Fibroblast of lung (primary cell): ENCODE results near the gene KL. TPM values are rescaled to one million over a fixed set of nuclear protein-coding genes. Genes with fewer than 3 reads are reported as not detected.

Source experiments
- DNase-seq, 2 donors: peaks; one replicate each; pipeline versions ENCODE4 v3.0.0 to v3.0.0-alpha.2; 2010; ENCODE audit warnings: low read depth in 2 of 2
- H2AFZ ChIP-seq: 2 replicates; pipeline ENCODE4 v1.5.1; 2012; ENCODE audit warnings: low read length, control low read depth, inconsistent platforms
- H3K27ac ChIP-seq: 2 replicates; pipeline ENCODE4 v1.5.1; 2011; ENCODE audit warnings: low read length, control low read depth; ENCODE audit not compliant: insufficient read depth
- H3K27me3 ChIP-seq: 2 replicates; pipeline ENCODE4 v1.5.1; 2011; ENCODE audit warnings: mild to moderate bottlenecking, low read length; ENCODE audit not compliant: control insufficient read depth, insufficient read depth
- H3K36me3 ChIP-seq: 2 replicates; pipeline ENCODE4 v1.5.1; 2011; ENCODE audit warnings: low read length; ENCODE audit not compliant: control insufficient read depth, insufficient read depth
- H3K4me1 ChIP-seq: 2 replicates; pipeline ENCODE4 v1.5.1; 2011; ENCODE audit warnings: low read length; ENCODE audit not compliant: control insufficient read depth, insufficient read depth; ENCODE audit errors: extremely low read depth
- H3K4me2 ChIP-seq: 2 replicates; pipeline ENCODE4 v1.5.1; 2011; ENCODE audit warnings: low read length, control low read depth; ENCODE audit not compliant: insufficient read depth; ENCODE audit errors: extremely low read depth
- H3K4me3 ChIP-seq, 4 experiments: fragments of 200-600 bp in 1 of 4; sonication (generic) in 1 of 4; replicated peaks in 1 of 4; 2 replicates each; pipeline ENCODE4 v1.5.1; 2011 to 2016; ENCODE audit warnings: low read length in 4 of 4, low read depth in 3 of 4, mild to moderate bottlenecking in 3 of 4, control low read depth in 2 of 4, inconsistent platforms in 1 of 4, mixed read lengths in 1 of 4; ENCODE audit not compliant: insufficient read depth in 1 of 4; ENCODE audit errors: control extremely low read depth in 1 of 4
- H3K79me2 ChIP-seq: 2 replicates; pipeline ENCODE4 v1.5.1; 2012; ENCODE audit warnings: mild to moderate bottlenecking, low read length, inconsistent platforms; ENCODE audit not compliant: control insufficient read depth, insufficient read depth
- H3K9ac ChIP-seq: 2 replicates; pipeline ENCODE4 v1.5.1; 2011; ENCODE audit warnings: mild to moderate bottlenecking, low read length, control low read depth; ENCODE audit not compliant: insufficient read depth
- H3K9me3 ChIP-seq: 2 replicates; pipeline ENCODE4 v1.5.1; 2012; ENCODE audit warnings: low read depth, low read length; ENCODE audit not compliant: control insufficient read depth, insufficient read depth
- H4K20me1 ChIP-seq: 2 replicates; pipeline ENCODE4 v1.5.1; 2011; ENCODE audit warnings: low read length; ENCODE audit not compliant: control insufficient read depth, insufficient read depth; ENCODE audit errors: extremely low read depth
- EZH2 ChIP-seq: IDR thresholded peaks from 2 replicates; pipeline ENCODE4 v1.5.1; 2012; ENCODE audit warnings: low read length, control low read depth, mild to moderate bottlenecking; ENCODE audit errors: missing control alignments
- polyA plus RNA-seq, 2 donors: library from polyadenylated mRNA; depleted of rRNA in 1 of 2; stranded (reverse) in 1 of 2; unstranded in 1 of 2; fragments of >200 nt; gene quantifications; 2 replicates each; pipeline ENCODE4 v1.2.1, GENCODE V29; 2011 to 2012; ENCODE audit warnings: missing spikeins in 1 of 2
- total RNA-seq: library from RNA; depleted of rRNA; stranded (reverse); fragments of >200 nt; gene quantifications from 2 replicates; pipeline ENCODE4 v1.2.1, GENCODE V29; 2014
- TF ChIP-seq, protein P1 (sequence below), 2 donors: IDR thresholded peaks in 1 of 2; conservative IDR thresholded peaks in 1 of 2; 1 replicate in 1 of 2; 2 replicates in 1 of 2; pipeline ENCODE4 v1.5.1; 2011 to 2012; ENCODE audit warnings: low read length in 2 of 2, control low read depth in 1 of 2, inconsistent platforms in 1 of 2, low read depth in 1 of 2, mild to moderate bottlenecking in 1 of 2

Gene KL
- total and polyA plus RNA-seq, 2 donors (not counting 1 experiment from before 2014, with no cell fraction given): 0.17 TPM; not detected in 1

GRCh38 chr13:33111414-33112110, 95.3 kb downstream of the KL start:
- Histone ChIP-seq H3K27me3 (no peaks in the 10 kb centered on the region), H3K4me2 (peak overlapping the region; percentile 37), H2AFZ (no peak overlapping the region), H3K27ac (peak overlapping the region; percentile 63), H3K36me3 (peaks cover 28% of the 10 kb centered on the region), H3K9me3 (no peaks in the 10 kb centered on the region), H4K20me1 (no peaks in the 10 kb centered on the region), H3K79me2 (peaks cover 1% of the 10 kb centered on the region), H3K4me1 (peaks cover 47% of the 10 kb centered on the region), H3K9ac (no peak overlapping the region), H3K4me3 (no peak overlapping the region)
- TF ChIP-seq, protein P1, sequence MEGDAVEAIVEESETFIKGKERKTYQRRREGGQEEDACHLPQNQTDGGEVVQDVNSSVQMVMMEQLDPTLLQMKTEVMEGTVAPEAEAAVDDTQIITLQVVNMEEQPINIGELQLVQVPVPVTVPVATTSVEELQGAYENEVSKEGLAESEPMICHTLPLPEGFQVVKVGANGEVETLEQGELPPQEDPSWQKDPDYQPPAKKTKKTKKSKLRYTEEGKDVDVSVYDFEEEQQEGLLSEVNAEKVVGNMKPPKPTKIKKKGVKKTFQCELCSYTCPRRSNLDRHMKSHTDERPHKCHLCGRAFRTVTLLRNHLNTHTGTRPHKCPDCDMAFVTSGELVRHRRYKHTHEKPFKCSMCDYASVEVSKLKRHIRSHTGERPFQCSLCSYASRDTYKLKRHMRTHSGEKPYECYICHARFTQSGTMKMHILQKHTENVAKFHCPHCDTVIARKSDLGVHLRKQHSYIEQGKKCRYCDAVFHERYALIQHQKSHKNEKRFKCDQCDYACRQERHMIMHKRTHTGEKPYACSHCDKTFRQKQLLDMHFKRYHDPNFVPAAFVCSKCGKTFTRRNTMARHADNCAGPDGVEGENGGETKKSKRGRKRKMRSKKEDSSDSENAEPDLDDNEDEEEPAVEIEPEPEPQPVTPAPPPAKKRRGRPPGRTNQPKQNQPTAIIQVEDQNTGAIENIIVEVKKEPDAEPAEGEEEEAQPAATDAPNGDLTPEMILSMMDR (conservative IDR thresholded peaks at IDR 0.05 in 1 of 2, IDR thresholded peaks at IDR 0.05 in 1 of 2; ENCODE audit: low read depth in 1 of 2, low read length in 2 of 2): no peak
- DNase-seq: peak; percentile 52 to 69

- H3K4me3 ChIP-seq: no peak overlapping the region
- TF ChIP-seq EZH2: no peak
- TF ChIP-seq, protein P1 (conservative IDR thresholded peaks at IDR 0.05 in 1 of 2, IDR thresholded peaks at IDR 0.05 in 1 of 2; ENCODE audit: low read depth in 1 of 2, low read length in 2 of 2): no peak
- H2AFZ ChIP-seq: no peak overlapping the region
- no peaks in the 10 kb centered on the region for H4K20me1 ChIP-seq
- H3K4me2 ChIP-seq: peak overlapping the region; percentile 15
- H3K36me3 ChIP-seq: peaks cover 25% of the 10 kb centered on the region
- no peaks in the 10 kb centered on the region for H3K27me3 ChIP-seq
- peak overlapping the region; percentile 36 for H3K27ac ChIP-seq
- no peak overlapping the region for H3K9ac ChIP-seq
- no peaks in the 10 kb centered on the region for H3K9me3 ChIP-seq
- DNase-seq: peak in 1 of 2 donors; percentile 40
- H3K4me1 ChIP-seq: peaks cover 44% of the 10 kb centered on the region
- H3K79me2 ChIP-seq: peaks cover 1% of the 10 kb centered on the region
These were observed 96.5 kb downstream of the KL start for GRCh38 chr13:33112766-33113165.

DNA sequence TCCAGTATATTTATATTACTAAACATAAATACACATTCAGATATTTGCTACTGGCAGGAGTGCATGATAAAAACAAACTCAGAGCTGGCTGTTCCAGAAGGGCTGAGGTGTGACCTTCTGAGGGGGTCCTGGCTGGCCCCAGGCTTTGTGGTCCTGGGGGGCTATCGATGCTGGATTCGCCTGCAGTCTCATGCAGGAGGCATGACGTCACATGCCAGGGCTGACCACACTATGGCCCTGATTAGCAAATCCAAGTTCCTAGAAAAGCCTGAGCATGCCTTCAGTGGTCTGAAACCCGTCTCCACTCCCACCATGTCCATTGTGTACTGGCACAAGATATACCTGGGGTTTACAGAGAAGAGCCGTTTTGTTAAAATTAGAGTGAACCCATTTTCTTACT, 97.9 kb downstream of the KL start:
- H3K9me3 ChIP-seq: no peaks in the 10 kb centered on the region
- H2AFZ ChIP-seq: no peak overlapping the region
- no peak for TF ChIP-seq EZH2
- TF ChIP-seq, protein P1 (conservative IDR thresholded peaks at IDR 0.05 in 1 of 2, IDR thresholded peaks at IDR 0.05 in 1 of 2; ENCODE audit: low read depth in 1 of 2, low read length in 2 of 2): no peak
- H3K4me3 ChIP-seq: no peak overlapping the region
- peaks cover 33% of the 10 kb centered on the region for H3K4me1 ChIP-seq
- H4K20me1 ChIP-seq: no peaks in the 10 kb centered on the region
- peak in 1 of 2 donors; percentile 64 for DNase-seq
- H3K4me2 ChIP-seq: no peak overlapping the region
- H3K36me3 ChIP-seq: peaks cover 20% of the 10 kb centered on the region
- H3K27me3 ChIP-seq: no peaks in the 10 kb centered on the region
- H3K9ac ChIP-seq: no peak overlapping the region
- no peak overlapping the region for H3K27ac ChIP-seq
- H3K79me2 ChIP-seq: no peaks in the 10 kb centered on the region
